Smooth muscle cell (in vitro differentiated cells): ENCODE measurements around the gene RTF1. TPM values are rescaled to one million over a fixed set of nuclear protein-coding genes. Genes with fewer than 3 reads are reported as not detected.

Experiments used
- DNase-seq: peaks from one replicate; lab custom pipeline; 2025; ENCODE audit not compliant: unreplicated experiment; lab: John Stamatoyannopoulos, UW
- H2AFZ ChIP-seq: fragments of 200-600 bp; sonication (generic); 2 replicates; pipeline ENCODE4 v1.6.0; 2016; ENCODE audit warnings: antibody characterized with exemption, low read depth, mild to moderate bottlenecking
- H3F3A ChIP-seq: fragments of 200-600 bp; sonication (generic); 2 replicates; pipeline ENCODE4 v1.6.0; 2017; ENCODE audit warnings: antibody characterized with exemption, low read depth
- H3K27ac ChIP-seq: fragments of 200-600 bp; sonication (generic); 2 replicates; pipeline ENCODE4 v1.5.1; 2016; ENCODE audit warnings: low read depth, mild to moderate bottlenecking
- H3K27me3 ChIP-seq: fragments of 200-600 bp; sonication (generic); 2 replicates; pipeline ENCODE4 v1.6.1; 2016; ENCODE audit warnings: low read depth, mild to moderate bottlenecking
- H3K36me3 ChIP-seq: fragments of 200-600 bp; sonication (generic); 2 replicates; pipeline ENCODE4 v1.5.1; 2016; ENCODE audit warnings: low read depth
- H3K4me1 ChIP-seq: fragments of 200-600 bp; sonication (generic); 2 replicates; pipeline ENCODE4 v1.5.1; 2016; ENCODE audit warnings: low read depth
- H3K4me2 ChIP-seq: fragments of 200-600 bp; sonication (generic); 2 replicates; pipeline ENCODE4 v1.6.0; 2016; ENCODE audit warnings: mild to moderate bottlenecking
- H3K4me3 ChIP-seq: fragments of 200-600 bp; sonication (generic); 2 replicates; pipeline ENCODE4 v1.5.1; 2016; ENCODE audit warnings: mild to moderate bottlenecking
- H3K79me2 ChIP-seq: fragments of 200-600 bp; sonication (generic); 2 replicates; pipeline ENCODE4 v1.6.0; 2016; ENCODE audit warnings: low read depth, mild to moderate bottlenecking
- H3K9ac ChIP-seq: fragments of 200-600 bp; sonication (generic); 2 replicates; pipeline ENCODE4 v1.6.0; 2016; ENCODE audit warnings: low read depth
- H3K9me3 ChIP-seq: fragments of 200-600 bp; sonication (generic); replicated peaks from 2 replicates; pipeline ENCODE4 v1.5.1; 2016; ENCODE audit warnings: low read depth
- H4K20me1 ChIP-seq: fragments of 200-600 bp; sonication (generic); 2 replicates; pipeline ENCODE4 v1.6.0; 2016; ENCODE audit warnings: low read depth
- WGBS: methylation state at CpG from one replicate; pipeline ENCODE4 v1.1.7; 2016; ENCODE audit warnings: low lambda C conversion rate; 5-methylcytosine and 5-hydroxymethylcytosine counted together
- polyA plus RNA-seq: library from polyadenylated mRNA; unstranded; fragments of >200 nt; fragmentation: Nextera tagmentation; extraction: Ambion mirVana; gene quantifications from 2 replicates; pipeline ENCODE4 v1.2.1, GENCODE V29; 2016
- total RNA-seq: library from RNA; depleted of rRNA; stranded (reverse); fragments of >200 nt; gene quantifications from 2 replicates; pipeline ENCODE4 v1.2.3, GENCODE V29; 2014
- TF ChIP-seq, protein P1 (sequence below): fragments of 200-600 bp; sonication (generic); IDR thresholded peaks from 2 replicates; pipeline ENCODE4 v1.5.1; 2017; ENCODE audit warnings: borderline replicate concordance, mild to moderate bottlenecking, antibody characterized with exemption; ENCODE audit not compliant: insufficient read depth, poor library complexity, severe bottlenecking

RTF1 gene
- total and polyA plus RNA-seq, 2 experiments from 2014 or later: 25.7 to 68.1 TPM

DNA sequence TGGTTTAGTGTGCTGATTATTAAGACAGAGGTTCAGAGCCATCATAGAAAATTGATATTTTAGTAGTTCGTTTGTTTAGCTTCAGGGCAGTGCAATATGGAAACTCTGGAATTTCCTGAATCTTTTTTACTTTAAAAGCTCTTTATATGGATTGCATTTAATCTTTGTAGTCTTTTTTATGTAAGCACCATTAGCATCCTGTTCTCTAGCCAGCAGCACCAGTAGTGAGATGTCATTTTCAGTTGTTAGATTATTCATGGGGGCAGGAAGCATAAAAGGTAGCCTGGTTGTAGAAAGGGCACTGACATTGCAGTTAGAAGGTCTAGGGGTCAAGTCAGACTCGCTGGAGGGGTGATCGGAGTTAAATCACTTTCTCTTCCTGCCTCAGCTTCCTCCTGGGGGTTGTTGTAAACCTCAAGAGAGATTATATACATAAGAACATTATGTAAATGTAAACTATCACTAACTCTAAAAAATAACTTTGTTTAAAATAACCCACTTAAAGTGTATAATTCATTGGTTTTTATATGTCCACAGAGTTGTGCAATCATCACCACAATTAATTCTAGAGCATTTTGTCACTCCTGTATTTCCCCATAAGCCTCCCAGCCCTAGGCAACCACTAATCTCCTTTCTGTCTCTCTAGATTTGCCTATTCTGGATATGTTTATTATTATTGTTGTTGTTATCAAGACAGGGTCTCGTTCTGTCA lies 45.3 kb downstream of the RTF1 start:
- 79% methylated on average over 4 of the region's 4 CpGs for WGBS
- H3K27ac ChIP-seq: no peak overlapping the region
- no peaks in the 10 kb centered on the region for H3K79me2 ChIP-seq
- no peak for DNase-seq
- no peaks in the 10 kb centered on the region for H3K4me1 ChIP-seq
- no peak overlapping the region for H3K4me2 ChIP-seq
- H4K20me1 ChIP-seq: peaks cover 40% of the 10 kb centered on the region
- no peak overlapping the region for H2AFZ ChIP-seq
- H3K36me3 ChIP-seq: peaks cover 7% of the 10 kb centered on the region
- H3K9me3 ChIP-seq: no peaks in the 10 kb centered on the region
- TF ChIP-seq, protein P1, sequence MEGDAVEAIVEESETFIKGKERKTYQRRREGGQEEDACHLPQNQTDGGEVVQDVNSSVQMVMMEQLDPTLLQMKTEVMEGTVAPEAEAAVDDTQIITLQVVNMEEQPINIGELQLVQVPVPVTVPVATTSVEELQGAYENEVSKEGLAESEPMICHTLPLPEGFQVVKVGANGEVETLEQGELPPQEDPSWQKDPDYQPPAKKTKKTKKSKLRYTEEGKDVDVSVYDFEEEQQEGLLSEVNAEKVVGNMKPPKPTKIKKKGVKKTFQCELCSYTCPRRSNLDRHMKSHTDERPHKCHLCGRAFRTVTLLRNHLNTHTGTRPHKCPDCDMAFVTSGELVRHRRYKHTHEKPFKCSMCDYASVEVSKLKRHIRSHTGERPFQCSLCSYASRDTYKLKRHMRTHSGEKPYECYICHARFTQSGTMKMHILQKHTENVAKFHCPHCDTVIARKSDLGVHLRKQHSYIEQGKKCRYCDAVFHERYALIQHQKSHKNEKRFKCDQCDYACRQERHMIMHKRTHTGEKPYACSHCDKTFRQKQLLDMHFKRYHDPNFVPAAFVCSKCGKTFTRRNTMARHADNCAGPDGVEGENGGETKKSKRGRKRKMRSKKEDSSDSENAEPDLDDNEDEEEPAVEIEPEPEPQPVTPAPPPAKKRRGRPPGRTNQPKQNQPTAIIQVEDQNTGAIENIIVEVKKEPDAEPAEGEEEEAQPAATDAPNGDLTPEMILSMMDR: no peak
- no peaks in the 10 kb centered on the region for H3K27me3 ChIP-seq
- H3K9ac ChIP-seq: no peak overlapping the region
- no peak overlapping the region for H3K4me3 ChIP-seq
- peaks cover 19% of the 10 kb centered on the region for H3F3A ChIP-seq

DNA sequence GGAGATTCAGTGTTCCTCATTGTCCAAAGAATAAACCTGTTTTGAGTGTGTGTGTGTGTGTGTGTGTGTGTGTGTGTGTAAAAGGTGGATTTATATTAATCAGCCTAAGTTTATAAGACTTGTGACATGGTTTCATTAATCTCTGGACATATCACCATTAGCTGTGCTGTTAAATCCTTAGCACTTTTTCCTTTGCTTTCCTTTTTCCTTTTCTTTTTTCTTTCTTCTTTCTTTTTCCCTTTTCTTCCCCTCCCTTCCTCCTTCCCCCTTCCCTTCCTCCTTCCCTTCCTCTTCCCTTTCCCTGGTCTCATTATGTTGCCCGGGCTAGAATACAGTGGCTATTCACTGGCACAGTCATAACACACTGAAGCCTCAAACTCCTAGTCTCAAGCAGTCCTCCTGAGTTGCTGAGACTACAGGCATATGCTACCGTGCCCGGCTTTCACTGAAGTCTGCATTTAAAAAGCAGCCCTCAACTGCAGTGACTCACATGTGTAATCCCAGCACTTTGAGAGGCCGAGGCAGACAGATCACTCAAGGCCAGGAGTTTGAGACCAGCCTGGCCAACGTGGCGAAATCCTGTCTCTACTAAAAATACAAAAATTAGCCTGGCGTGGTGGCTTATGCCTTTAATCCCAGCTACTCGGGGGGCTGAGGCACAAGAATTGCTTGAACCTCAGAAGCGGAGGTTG lies 48.1 kb downstream of the RTF1 start:
- TF ChIP-seq, protein P1: no peak
- Histone ChIP-seq H3K27ac (peak overlapping the region; percentile 49), H3K4me3 (no peak overlapping the region), H3K27me3 (no peaks in the 10 kb centered on the region), H3K4me2 (no peak overlapping the region), H3K4me1 (no peaks in the 10 kb centered on the region), H2AFZ (no peak overlapping the region), H3K36me3 (no peaks in the 10 kb centered on the region), H3K9ac (no peak overlapping the region), H4K20me1 (peaks cover 50% of the 10 kb centered on the region), H3F3A (peaks cover 13% of the 10 kb centered on the region), H3K79me2 (no peaks in the 10 kb centered on the region), H3K9me3 (no peaks in the 10 kb centered on the region)
- WGBS: 51% methylated on average over 9 of the region's 9 CpGs
- no peak for DNase-seq

DNA sequence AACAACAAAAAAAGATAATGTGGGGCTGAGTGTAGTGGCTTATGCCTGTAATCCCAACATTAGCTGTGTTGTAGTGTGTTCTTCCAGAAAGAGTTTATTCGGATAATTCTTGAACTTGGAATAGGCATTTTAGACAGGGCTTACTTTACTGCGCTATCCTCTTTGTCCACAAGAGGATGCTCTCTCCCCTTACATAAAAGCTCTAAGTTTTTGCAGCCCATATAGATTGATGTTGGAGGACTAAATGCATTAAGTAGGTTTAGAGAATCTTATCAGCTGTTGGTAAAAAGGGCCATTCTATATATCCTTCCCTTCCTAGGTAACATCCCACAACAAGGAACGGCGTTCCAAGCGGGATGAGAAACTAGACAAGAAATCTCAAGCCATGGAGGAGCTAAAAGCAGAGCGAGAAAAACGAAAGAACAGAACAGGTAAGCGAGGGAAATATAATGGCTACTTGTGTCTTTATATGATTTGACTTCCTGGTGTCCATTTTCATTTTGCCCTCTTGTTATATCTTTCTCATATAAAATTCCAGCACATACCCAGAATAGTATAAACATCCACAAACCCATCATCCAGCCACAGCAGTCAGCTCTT lies 49.0 kb downstream of the RTF1 start:
- no peaks in the 10 kb centered on the region for H3K4me1 ChIP-seq
- peaks cover 50% of the 10 kb centered on the region for H4K20me1 ChIP-seq
- peaks cover 13% of the 10 kb centered on the region for H3F3A ChIP-seq
- H3K27me3 ChIP-seq: no peaks in the 10 kb centered on the region
- 89% methylated on average over 8 of the region's 8 CpGs for WGBS
- H3K4me3 ChIP-seq: no peak overlapping the region
- H3K79me2 ChIP-seq: no peaks in the 10 kb centered on the region
- TF ChIP-seq, protein P1: peak; percentile 85
- H2AFZ ChIP-seq: no peak overlapping the region
- no peak overlapping the region for H3K4me2 ChIP-seq
- H3K36me3 ChIP-seq: peaks cover 2% of the 10 kb centered on the region
- H3K9me3 ChIP-seq: no peaks in the 10 kb centered on the region
- no peak overlapping the region for H3K27ac ChIP-seq
- no peak for DNase-seq
- no peak overlapping the region for H3K9ac ChIP-seq
